GM12872 (cell line): Measurements from ENCODE around the gene ADPRH.

ENCODE experiments used
- TF ChIP-seq, protein P1 (sequence below): IDR thresholded peaks from 3 replicates; pipeline ENCODE4 v1.5.1; 2011; ENCODE audit warnings: low read depth, mild to moderate bottlenecking, low read length, moderate library complexity; ENCODE audit not compliant: insufficient read depth

The ADPRH gene

DNA sequence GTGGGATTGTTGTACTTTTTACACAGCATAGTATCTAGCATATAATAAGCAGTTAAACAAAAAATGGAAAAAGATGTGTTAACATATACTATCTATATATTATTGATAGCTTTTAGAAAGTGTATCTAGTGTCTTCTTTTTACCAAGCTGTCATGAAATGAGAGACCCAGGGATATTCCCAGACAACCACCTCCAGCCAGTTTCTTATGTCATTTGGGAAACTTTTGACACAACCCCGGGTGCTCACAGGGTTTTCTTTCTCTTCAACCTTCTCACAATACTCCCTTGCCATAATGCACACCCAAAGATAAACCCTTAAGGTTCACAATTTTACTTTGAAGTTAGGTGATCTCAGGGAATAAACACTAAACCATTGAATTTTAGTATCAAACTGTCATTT is 13.6 kb downstream of the ADPRH start:
- TF ChIP-seq, protein P1, sequence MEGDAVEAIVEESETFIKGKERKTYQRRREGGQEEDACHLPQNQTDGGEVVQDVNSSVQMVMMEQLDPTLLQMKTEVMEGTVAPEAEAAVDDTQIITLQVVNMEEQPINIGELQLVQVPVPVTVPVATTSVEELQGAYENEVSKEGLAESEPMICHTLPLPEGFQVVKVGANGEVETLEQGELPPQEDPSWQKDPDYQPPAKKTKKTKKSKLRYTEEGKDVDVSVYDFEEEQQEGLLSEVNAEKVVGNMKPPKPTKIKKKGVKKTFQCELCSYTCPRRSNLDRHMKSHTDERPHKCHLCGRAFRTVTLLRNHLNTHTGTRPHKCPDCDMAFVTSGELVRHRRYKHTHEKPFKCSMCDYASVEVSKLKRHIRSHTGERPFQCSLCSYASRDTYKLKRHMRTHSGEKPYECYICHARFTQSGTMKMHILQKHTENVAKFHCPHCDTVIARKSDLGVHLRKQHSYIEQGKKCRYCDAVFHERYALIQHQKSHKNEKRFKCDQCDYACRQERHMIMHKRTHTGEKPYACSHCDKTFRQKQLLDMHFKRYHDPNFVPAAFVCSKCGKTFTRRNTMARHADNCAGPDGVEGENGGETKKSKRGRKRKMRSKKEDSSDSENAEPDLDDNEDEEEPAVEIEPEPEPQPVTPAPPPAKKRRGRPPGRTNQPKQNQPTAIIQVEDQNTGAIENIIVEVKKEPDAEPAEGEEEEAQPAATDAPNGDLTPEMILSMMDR: no peak

DNA sequence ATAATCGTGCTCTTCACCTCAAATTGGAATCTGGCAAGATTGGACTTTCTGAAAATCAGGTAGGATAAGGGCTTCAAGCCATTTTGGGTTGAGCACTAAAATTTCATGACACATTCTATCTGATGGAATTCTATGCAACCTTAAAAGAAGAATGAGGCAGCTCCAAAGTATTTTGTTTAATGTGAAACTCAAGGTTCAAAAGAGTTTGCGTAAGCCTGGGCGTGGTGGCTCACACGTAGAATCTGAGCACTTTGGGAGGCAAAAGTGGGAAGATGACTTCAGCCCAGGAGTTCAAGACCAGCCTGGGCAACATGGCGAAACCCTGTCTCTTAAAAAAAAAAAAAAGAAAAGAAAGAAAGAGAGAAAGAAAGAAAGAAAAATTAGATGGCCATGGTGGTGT is 14.8 kb downstream of the ADPRH start:
- TF ChIP-seq, protein P1: no peak

DNA sequence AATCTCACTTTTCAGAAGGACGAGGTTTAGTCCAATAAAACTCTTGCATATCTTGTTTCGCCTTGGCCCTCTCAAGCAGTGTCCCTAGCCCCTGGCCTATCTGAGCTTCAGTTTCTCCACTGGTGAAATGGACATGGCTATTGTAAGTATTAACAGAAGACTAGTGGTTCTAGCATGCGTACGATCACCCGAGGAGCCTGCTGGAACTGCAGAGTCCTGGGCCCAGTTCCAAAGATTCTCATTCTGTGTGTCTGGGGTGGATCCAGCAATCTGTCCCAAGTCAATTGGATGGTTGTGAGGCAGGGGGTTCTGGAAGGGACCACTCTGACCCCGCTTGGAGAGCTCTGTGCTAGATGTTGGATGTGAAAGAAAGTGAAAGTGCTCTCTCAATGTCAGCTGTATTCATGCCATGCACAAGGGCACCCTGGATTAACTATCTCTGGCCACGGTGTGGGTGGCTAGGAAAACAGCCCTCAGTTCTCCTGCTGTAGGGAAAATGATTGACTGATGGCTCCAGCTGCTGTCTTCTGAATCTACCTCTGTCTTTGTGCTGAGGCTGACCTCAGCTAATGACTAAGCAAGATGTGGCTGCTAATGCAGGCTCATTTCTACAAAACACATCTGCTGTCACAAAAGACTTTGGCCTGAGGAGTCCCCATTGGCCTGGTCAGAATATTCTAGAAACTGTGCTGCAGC is 16.5 kb downstream of the ADPRH start:
- TF ChIP-seq, protein P1: no peak

DNA sequence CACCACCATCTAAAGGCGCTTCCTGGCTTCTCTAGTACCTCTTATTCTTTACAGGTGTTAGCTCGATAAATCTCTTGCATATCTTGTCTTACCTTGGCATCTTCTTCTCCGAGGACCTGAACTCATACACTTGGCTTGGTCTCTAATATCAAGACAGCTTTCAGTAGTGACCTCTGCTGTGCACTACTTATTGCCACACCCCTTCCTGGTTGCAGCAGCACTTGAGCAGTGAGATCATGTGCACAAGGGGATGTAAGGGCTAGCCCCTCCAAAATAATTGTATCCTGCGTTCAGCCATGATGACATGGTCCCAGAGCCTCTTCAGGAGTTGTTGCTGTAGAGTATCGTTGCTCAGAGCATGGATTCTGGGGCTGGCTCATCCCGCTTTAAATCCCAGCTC is 17.1 kb downstream of the ADPRH start:
- TF ChIP-seq, protein P1: no peak

DNA sequence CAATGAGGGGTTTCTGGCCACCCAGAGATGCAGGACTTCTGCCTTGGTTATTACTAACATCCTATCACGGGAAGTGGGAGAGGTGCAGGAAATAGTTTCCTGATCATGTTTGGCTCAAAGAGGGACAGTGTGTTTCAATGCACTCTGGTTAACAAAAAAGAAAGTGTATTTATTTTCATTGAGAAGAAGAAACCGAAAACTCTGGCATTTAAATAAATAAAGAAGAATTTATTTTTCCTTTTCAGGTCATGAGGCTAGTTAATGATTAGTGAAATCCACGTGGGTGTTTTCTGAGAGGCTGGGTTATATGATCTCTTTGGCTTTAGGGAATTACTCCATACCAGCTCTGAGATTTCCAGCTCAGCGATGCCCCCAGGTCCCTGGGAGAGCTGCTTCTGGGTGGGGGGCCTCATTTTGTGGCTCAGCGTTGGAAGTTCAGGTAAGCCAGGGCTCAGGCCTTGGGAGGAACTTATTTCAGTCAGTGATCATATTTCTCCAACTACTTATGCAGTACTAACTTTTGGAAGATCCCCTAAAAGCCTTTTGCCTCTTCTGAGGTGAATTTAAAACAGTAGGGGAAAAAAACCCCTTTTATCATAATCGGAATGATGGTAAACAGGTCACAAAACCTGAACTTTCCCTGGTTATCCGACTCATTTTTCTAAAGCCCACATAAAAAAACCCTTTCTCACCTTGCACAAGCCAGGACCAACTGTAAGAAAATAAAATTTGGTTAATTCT is 18.4 kb downstream of the ADPRH start, which contains the start of gene PLA1A:
Gene PLA1A, plus strand, starts transcription at position 338 of the 741 bp plus-strand sequence. Its CDS starts 29 bp downstream, at position 367.
- TF ChIP-seq, protein P1: no peak

DNA sequence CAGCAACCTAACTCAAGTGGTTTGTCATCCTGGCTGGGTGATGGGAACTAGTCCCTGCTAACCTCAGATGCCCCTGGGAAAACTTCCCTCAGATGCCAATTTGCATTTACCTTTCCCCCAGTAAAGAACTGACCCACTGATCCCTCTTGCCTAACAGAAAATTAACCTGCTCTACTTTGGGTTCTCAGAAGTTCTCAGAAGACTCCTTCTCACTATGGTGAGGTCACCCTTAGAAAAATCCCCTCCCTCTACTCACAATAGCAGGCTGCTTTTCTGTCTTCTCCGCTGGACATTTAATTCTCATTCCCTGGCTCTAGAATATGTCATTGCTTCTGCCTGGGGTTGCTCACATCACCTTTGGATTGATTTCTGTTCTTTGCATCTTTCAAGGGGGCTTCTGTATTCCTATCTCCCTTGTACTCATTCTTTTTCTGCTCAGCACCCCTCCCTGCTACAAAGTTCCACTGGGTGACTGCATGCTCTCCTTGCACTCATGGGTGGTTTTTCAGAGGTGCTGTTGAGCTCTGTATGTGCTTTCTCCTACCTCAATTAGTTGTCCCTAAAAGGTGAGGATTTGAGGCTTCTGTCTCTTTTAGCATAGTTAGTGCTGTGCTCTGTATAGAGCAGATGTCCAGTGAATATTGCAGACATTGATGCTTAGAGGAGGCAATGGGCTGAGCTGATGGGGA is 19.3 kb downstream of the ADPRH start:
- TF ChIP-seq, protein P1: no peak

DNA sequence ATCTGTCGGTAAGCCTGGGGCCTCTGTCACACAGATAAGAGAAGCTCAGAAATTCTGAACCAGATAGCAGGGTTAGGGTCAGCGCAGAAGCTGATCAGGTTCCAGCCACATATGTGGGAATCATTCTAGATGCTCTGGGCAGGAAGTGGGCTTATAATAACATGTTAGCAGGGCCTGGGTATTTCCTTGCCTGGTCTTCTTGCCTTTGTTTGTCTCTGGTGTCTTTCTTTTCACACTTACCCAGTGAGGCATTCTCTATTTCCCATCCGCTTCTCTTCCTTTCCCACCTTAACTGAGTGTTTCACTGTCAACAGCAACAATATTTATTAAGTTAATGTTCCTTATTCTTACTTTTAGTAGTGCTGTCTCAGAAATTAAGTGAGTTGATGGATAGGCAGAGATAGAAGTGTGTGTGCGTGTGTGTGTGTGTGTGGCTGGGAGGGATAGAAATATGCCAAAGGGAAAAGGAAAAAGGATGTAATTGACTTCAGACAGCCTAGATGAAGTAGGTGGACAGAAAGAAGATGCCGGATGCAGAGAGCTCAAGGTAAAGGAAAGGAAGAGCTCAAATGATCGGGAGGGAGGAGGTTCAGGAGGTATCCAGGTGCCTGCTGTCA is 20.4 kb downstream of the ADPRH start:
- TF ChIP-seq, protein P1: no peak
